NCI-H446 (cell line): Measurements from ENCODE around the gene WDR33.
"Not testable (repeated sequence)": the region's sequence is repeated elsewhere in the genome, so short reads cannot be mapped to it uniquely, and the experiment has no call there.

Experiments
- DNase-seq, 2 experiments: peaks; one replicate each; lab custom pipeline; 2025; lab: John Stamatoyannopoulos, UW

Gene WDR33

GRCh38 chr2:127810619-127811396 is at the start of gene WDR33:
Gene WDR33, minus strand, starts transcription at chr2:127811171. Its CDS starts 40,190 bp downstream, at chr2:127770981.
- DNase-seq: peak; percentile 67 to 95

GRCh38 chr2:127860130-127860529 is 49.2 kb upstream of the WDR33 start:
- DNase-seq: no peak

- no peak for DNase-seq
Observed at GRCh38 chr2:127859712-127860085, 48.7 kb upstream of the WDR33 start.

GRCh38 chr2:127857265-127857808 is 46.4 kb upstream of the WDR33 start:
- DNase-seq: no peak

GRCh38 chr2:127853671-127854070 is 42.7 kb upstream of the WDR33 start:
- DNase-seq: no peak

- no peak for DNase-seq
Observed at GRCh38 chr2:127852388-127852787, 41.4 kb upstream of the WDR33 start.

GRCh38 chr2:127847931-127848330 is 37.0 kb upstream of the WDR33 start:
- no peak for DNase-seq

- peak; percentile 2 to 26 for DNase-seq
Observed at GRCh38 chr2:127844973-127845372, 34.0 kb upstream of the WDR33 start.

GRCh38 chr2:127843677-127844076 is 32.7 kb upstream of the WDR33 start:
- no peak for DNase-seq

GRCh38 chr2:127841466-127842178 is 30.7 kb upstream of the WDR33 start:
- no peak for DNase-seq

- DNase-seq: no peak
Observed at GRCh38 chr2:127840893-127841292, 29.9 kb upstream of the WDR33 start.

GRCh38 chr2:127834951-127835350 is 24.0 kb upstream of the WDR33 start:
- DNase-seq: no peak

- DNase-seq: no peak
Observed at GRCh38 chr2:127829845-127830246, 18.9 kb upstream of the WDR33 start.

- not testable (repeated sequence) for DNase-seq
Observed at GRCh38 chr2:127826708-127827107, 15.7 kb upstream of the WDR33 start.

- no peak for DNase-seq
Observed at GRCh38 chr2:127826047-127826446, 15.1 kb upstream of the WDR33 start.

GRCh38 chr2:127820080-127820668 is 9.2 kb upstream of the WDR33 start:
- DNase-seq: no peak

- DNase-seq: no peak
Observed at GRCh38 chr2:127818794-127819425, 7.9 kb upstream of the WDR33 start.

GRCh38 chr2:127818241-127818640 is 7.3 kb upstream of the WDR33 start:
- DNase-seq: no peak

GRCh38 chr2:127814677-127815076 is 3.7 kb upstream of the WDR33 start:
- DNase-seq: no peak

- not testable (repeated sequence) for DNase-seq
Observed at GRCh38 chr2:127812441-127812840, 1.5 kb upstream of the WDR33 start.

- no peak for DNase-seq
Observed at GRCh38 chr2:127811397-127812321, 688 bp upstream of the WDR33 start.
